H1 (cell line): Measurements from ENCODE around the gene MOB3B. TPM values are rescaled to one million over a fixed set of nuclear protein-coding genes. Genes with fewer than 3 reads are reported as not detected.

Experiments
- CTCF ChIA-PET: fragments of 300-600 bp; sonication (Branson Sonifier 250); formaldehyde crosslinking; loops from one replicate; lab custom pipeline; 2021; ENCODE audit not compliant: partially characterized antibody; lab: Charles Lee
- POLR2A ChIA-PET: fragments of 300-600 bp; sonication (Branson Sonifier 250); formaldehyde crosslinking; loops from one replicate; lab custom pipeline; 2021; ENCODE audit warnings: inconsistent platforms; ENCODE audit not compliant: partially characterized antibody; lab: Charles Lee
- DNase-seq, 2 experiments: peaks; one replicate each; pipeline versions ENCODE4 v3.0.0 to v3.0.0-alpha.2; 2010 to 2022; ENCODE audit warnings: low spot score in 2 of 2, low read depth in 1 of 2, mixed read lengths in 1 of 2
- FAIRE-seq: peaks from 2 replicates; lab custom pipeline; 2011; peaks lifted over from hg19 to GRCh38; lab: Jason Lieb, UNC
- H2AFZ ChIP-seq: 2 replicates; pipeline ENCODE4 v1.8.1; 2012; ENCODE audit warnings: low read length, inconsistent platforms
- H2AK5ac ChIP-seq: 2 replicates; pipeline ENCODE4 v1.6.1; 2013; ENCODE audit warnings: low read depth, low read length
- H2BK120ac ChIP-seq: replicated peaks from 2 replicates; pipeline ENCODE3; 2013; ENCODE audit warnings: low read depth, low read length, inconsistent platforms
- H2BK12ac ChIP-seq: 2 replicates; pipeline ENCODE4 v1.6.1; 2013; ENCODE audit warnings: low read depth, low read length
- H2BK15ac ChIP-seq: 2 replicates; pipeline ENCODE4 v1.6.1; 2013; ENCODE audit warnings: low read length
- H2BK20ac ChIP-seq: 2 replicates; pipeline ENCODE4 v1.6.1; 2013; ENCODE audit warnings: low read length
- H2BK5ac ChIP-seq: 2 replicates; pipeline ENCODE4 v1.6.1; 2013; ENCODE audit warnings: low read depth, low read length
- H3K14ac ChIP-seq: 2 replicates; pipeline ENCODE4 v1.6.1; 2013; ENCODE audit warnings: inconsistent platforms; ENCODE audit not compliant: insufficient read length
- H3K18ac ChIP-seq: 2 replicates; pipeline ENCODE4 v1.6.1; 2013; ENCODE audit warnings: low read length; ENCODE audit errors: extremely low read depth
- H3K23ac ChIP-seq: 2 replicates; pipeline ENCODE4 v1.6.1; 2013; ENCODE audit warnings: inconsistent platforms; ENCODE audit not compliant: insufficient read length
- H3K23me2 ChIP-seq: 2 replicates; pipeline ENCODE4 v1.6.1; 2013; ENCODE audit warnings: low read depth, low read length
- H3K27ac ChIP-seq: 2 replicates; pipeline ENCODE4 v1.6.1; 2011; ENCODE audit warnings: low read depth, low read length, inconsistent platforms
- H3K27me3 ChIP-seq, 4 experiments: replicated peaks in 1 of 4; 1 replicate in 1 of 4; 2 replicates in 3 of 4; pipeline versions ENCODE4 v1.6.1 to v1.8.1; 2011 to 2013; ENCODE audit warnings: low read length in 3 of 4, mild to moderate bottlenecking in 3 of 4, inconsistent platforms in 2 of 4, mixed read lengths in 2 of 4, moderate library complexity in 1 of 4; ENCODE audit not compliant: control insufficient read depth in 3 of 4, insufficient read depth in 3 of 4; ENCODE audit errors: extremely low read depth in 1 of 4
- H3K36me3 ChIP-seq, 4 experiments: 2 replicates each; pipeline versions ENCODE4 v1.6.1 to v1.8.1; 2011 to 2013; ENCODE audit warnings: mild to moderate bottlenecking in 4 of 4, low read length in 3 of 4, moderate library complexity in 2 of 4, control low read depth in 1 of 4, inconsistent platforms in 1 of 4; ENCODE audit not compliant: insufficient read depth in 4 of 4, control insufficient read depth in 2 of 4
- H3K4ac ChIP-seq: replicated peaks from 2 replicates; pipeline ENCODE3; 2013; ENCODE audit warnings: low read length, low read depth, mixed read lengths, inconsistent platforms; ENCODE audit not compliant: insufficient read length
- H3K4me1 ChIP-seq, 4 experiments: replicated peaks in 1 of 4; 1 replicate in 1 of 4; 2 replicates in 3 of 4; pipeline versions ENCODE4 v1.6.1 to v1.8.1; 2011 to 2013; ENCODE audit warnings: low read length in 3 of 4, inconsistent platforms in 2 of 4, mixed read lengths in 1 of 4; ENCODE audit not compliant: insufficient read depth in 4 of 4, control insufficient read depth in 3 of 4
- H3K4me2 ChIP-seq, 2 experiments: 2 replicates each; pipeline versions ENCODE4 v1.6.1 to v1.8.1; 2011 to 2013; ENCODE audit warnings: low read depth in 2 of 2, low read length in 2 of 2, control low read depth in 1 of 2, inconsistent platforms in 1 of 2, mild to moderate bottlenecking in 1 of 2; ENCODE audit not compliant: insufficient read depth in 1 of 2
- H3K4me3 ChIP-seq, 4 experiments: fragments of 200-600, 300-600 bp in 1 of 4; sonication (generic), shearing (Covaris generic), sonication (Bioruptor Twin) in 1 of 4; 2 replicates each; pipeline versions ENCODE4 v1.5.1 to v1.8.1; 2011 to 2016; ENCODE audit warnings: low read length in 4 of 4, low read depth in 3 of 4, control low read depth in 2 of 4, inconsistent platforms in 2 of 4, mild to moderate bottlenecking in 2 of 4, mixed read lengths in 1 of 4, moderate library complexity in 1 of 4; ENCODE audit not compliant: insufficient read depth in 2 of 4; ENCODE audit errors: extremely low read depth in 1 of 4
- H3K56ac ChIP-seq: replicated peaks from 2 replicates; pipeline ENCODE3; 2013; ENCODE audit warnings: low read depth, mild to moderate bottlenecking, mixed read lengths, low read length, inconsistent platforms; ENCODE audit not compliant: insufficient read length
- H3K79me1 ChIP-seq: 2 replicates; pipeline ENCODE4 v1.6.1; 2013; ENCODE audit warnings: low read depth, low read length, control low read depth
- H3K79me2 ChIP-seq, 2 experiments: 2 replicates each; pipeline versions ENCODE4 v1.6.1 to v1.8.1; 2012 to 2013; ENCODE audit warnings: low read length in 2 of 2, mild to moderate bottlenecking in 2 of 2, inconsistent platforms in 1 of 2; ENCODE audit not compliant: insufficient read depth in 2 of 2, control insufficient read depth in 1 of 2
- H3K9ac ChIP-seq, 4 experiments: replicated peaks in 1 of 4; 1 replicate in 1 of 4; 2 replicates in 3 of 4; pipeline versions ENCODE4 v1.6.1 to v1.8.1; 2011 to 2013; ENCODE audit warnings: low read depth in 3 of 4, low read length in 3 of 4, control low read depth in 2 of 4, mild to moderate bottlenecking in 2 of 4, moderate library complexity in 2 of 4, inconsistent platforms in 1 of 4; ENCODE audit errors: extremely low read depth in 1 of 4
- H3K9me3 ChIP-seq, 2 experiments: 2 replicates each; pipeline versions ENCODE4 v1.6.1 to v1.8.1; 2012 to 2013; ENCODE audit warnings: mild to moderate bottlenecking in 2 of 2, moderate library complexity in 2 of 2, control low read depth in 1 of 2, inconsistent platforms in 1 of 2, low read depth in 1 of 2, low read length in 1 of 2, mixed read lengths in 1 of 2; ENCODE audit not compliant: insufficient read depth in 2 of 2
- H4K20me1 ChIP-seq, 2 experiments: replicated peaks in 1 of 2; 2 replicates each; pipeline versions ENCODE3 to v1.8.1; 2011 to 2013; ENCODE audit warnings: inconsistent platforms in 2 of 2, low read length in 2 of 2, mild to moderate bottlenecking in 1 of 2; ENCODE audit not compliant: insufficient read depth in 2 of 2, control insufficient read depth in 1 of 2
- H4K5ac ChIP-seq: 2 replicates; pipeline ENCODE4 v1.6.1; 2013; ENCODE audit warnings: low read length, low read depth, mixed read lengths, inconsistent platforms; ENCODE audit not compliant: insufficient read length
- H4K8ac ChIP-seq: 2 replicates; pipeline ENCODE4 v1.8.0; 2013; ENCODE audit warnings: mild to moderate bottlenecking, moderate library complexity, low read length, inconsistent platforms; ENCODE audit not compliant: insufficient read depth; ENCODE audit errors: extremely low read depth
- H4K91ac ChIP-seq: replicated peaks from 2 replicates; pipeline ENCODE3; 2013; ENCODE audit warnings: low read length, mixed read lengths, inconsistent platforms; ENCODE audit not compliant: insufficient read length
- BACH1 ChIP-seq: IDR thresholded peaks from 2 replicates; pipeline ENCODE4 v1.6.1; 2012; ENCODE audit warnings: low read length, improper control_type of control experiment
- BRCA1 ChIP-seq: IDR thresholded peaks from 2 replicates; pipeline ENCODE4 v1.6.1; 2012; ENCODE audit warnings: low read depth, low read length, improper control_type of control experiment
- CBX8 ChIP-seq: fragments of 300-800, 300-1000 bp; sonication (generic); IDR thresholded peaks from 2 replicates; pipeline ENCODE4 v1.7.1; 2016; ENCODE audit warnings: low read depth, low read length, borderline replicate concordance
- CREB1 ChIP-seq: IDR thresholded peaks from 2 replicates; pipeline ENCODE4 v1.6.1; 2012; ENCODE audit warnings: inconsistent platforms
- CTCF ChIP-seq, 3 experiments: IDR thresholded peaks; 1 replicate in 2 of 3; 2 replicates in 1 of 3; pipeline versions ENCODE4 v1.5.1 to v1.6.1; 2011; ENCODE audit warnings: low read length in 3 of 3, mild to moderate bottlenecking in 3 of 3, inconsistent platforms in 2 of 3, low read depth in 1 of 3, moderate library complexity in 1 of 3; ENCODE audit not compliant: insufficient read depth in 1 of 3; ENCODE audit errors: control extremely low read depth in 1 of 3
- EGR1 ChIP-seq: IDR thresholded peaks from 2 replicates; pipeline ENCODE4 v1.6.1; 2011; ENCODE audit warnings: low read depth, low read length, borderline replicate concordance
- EP300 ChIP-seq, 2 experiments: IDR thresholded peaks; 1 replicate in 1 of 2; 2 replicates in 1 of 2; pipeline ENCODE4 v1.6.1; 2011 to 2012; ENCODE audit warnings: low read depth in 2 of 2, low read length in 2 of 2, mild to moderate bottlenecking in 2 of 2, borderline replicate concordance in 1 of 2, inconsistent platforms in 1 of 2, moderate library complexity in 1 of 2
- RBBP5 ChIP-seq: IDR thresholded peaks from 2 replicates; pipeline ENCODE4 v1.7.1; 2012; ENCODE audit warnings: low read depth, mild to moderate bottlenecking, inconsistent platforms, low read length, moderate library complexity, borderline replicate concordance
- SAP30 ChIP-seq: fragments of 300-600 bp; sonication (generic); IDR thresholded peaks from 2 replicates; pipeline ENCODE4 v1.7.1; 2012; ENCODE audit warnings: low read length, moderate library complexity, mild to moderate bottlenecking, inconsistent platforms; ENCODE audit not compliant: insufficient read depth, insufficient replicate concordance
- WGBS, 2 experiments: shearing (Covaris generic) in 1 of 2; methylation state at CpG; one replicate each; pipeline versions ENCODE4 v1.1.6 to v1.1.7; 2013 to 2015; ENCODE audit warnings: low lambda C conversion rate in 2 of 2, mixed read lengths in 2 of 2, inconsistent platforms in 1 of 2, low coverage in 1 of 2, missing lambda C conversion rate in 1 of 2; ENCODE audit not compliant: insufficient replicate concordance in 2 of 2, insufficient coverage in 1 of 2, insufficient read length in 1 of 2; ENCODE audit errors: extremely low coverage in 1 of 2, missing lambda C conversion rate in 1 of 2; 5-methylcytosine and 5-hydroxymethylcytosine counted together
- polyA plus RNA-seq, 7 experiments: library from polyadenylated mRNA; depleted of rRNA in 3 of 7; stranded (reverse) in 5 of 7; unstranded in 2 of 7; fragments of >200 nt in 5 of 7; fragments of 200-250 nt in 2 of 7; gene quantifications; 1 replicate in 5 of 7; 2 replicates in 1 of 7; 4 replicates in 1 of 7; pipeline versions ENCODE4 v1.2.1 to v1.2.3, GENCODE V29; 2011 to 2013; ENCODE audit warnings: missing spikeins in 2 of 7, mixed read lengths in 2 of 7
- total RNA-seq: library from RNA; stranded (reverse); fragmentation: NEBNext Ultra II Directional; extraction: Animal tissue kit (Norgen Biotek cat#: 25700); gene quantifications from 2 replicates; pipeline ENCODE4 v1.2.1, GENCODE V29; 2021

Gene MOB3B
- total and polyA plus RNA-seq, 2 of the 8 experiments (the other 6 are each of a cell fraction or from before 2014, with no cell fraction given), result 12.7 to 16.1 TPM

GRCh38 chr9:27344776-27345175 is 184.8 kb downstream of the MOB3B start:
- H3K27me3 ChIP-seq, result no peaks in the 10 kb centered on the region
- ChIA-PET POLR2A (no interaction called here), CTCF (interaction anchor here (1.2 kb wide), 1 partner anchor 65 kb away, joined by 3 read pairs; no protein-coding TSS in a partner anchor)
- H3K23ac ChIP-seq, result no peak overlapping the region
- TF ChIP-seq EGR1, result no peak
- TF ChIP-seq BACH1, result no peak
- TF ChIP-seq CREB1, result no peak
- no peak for TF ChIP-seq SAP30
- TF ChIP-seq CBX8, result no peak
- no peak for TF ChIP-seq RBBP5
- TF ChIP-seq EP300 (IDR thresholded peaks at IDR 0.05; ENCODE audit: borderline replicate concordance in 1 of 2, low read depth in 2 of 2, low read length in 2 of 2), result no peak
- no peak for TF ChIP-seq CTCF (IDR thresholded peaks at IDR 0.05; ENCODE audit: control extremely low read depth in 1 of 3, insufficient read depth in 1 of 3, low read depth in 1 of 3, low read length in 3 of 3)
- TF ChIP-seq BRCA1, result no peak
- H2BK120ac ChIP-seq, result no peak overlapping the region
- no peak overlapping the region for H3K9ac ChIP-seq
- no peak for FAIRE-seq
- peak overlapping the region; percentile 5 for H4K91ac ChIP-seq
- H2AK5ac ChIP-seq, result no peak overlapping the region
- no peak for DNase-seq
- H3K4me2 ChIP-seq, result no peak overlapping the region
- no peak overlapping the region; the same call in 1 of the 2 replicates for H3K27ac ChIP-seq
- no peak overlapping the region for H2BK5ac ChIP-seq
- no peak overlapping the region for H3K56ac ChIP-seq
- H2BK12ac ChIP-seq, result no peak overlapping the region
- H3K18ac ChIP-seq, result no peak overlapping the region
- 94% methylated on average over 7 of the region's 7 CpGs; no CpG with 5 or more reads in 1 of the 2 experiments for WGBS, 2 experiments
- H3K79me1 ChIP-seq, result no peaks in the 10 kb centered on the region
- no peak overlapping the region for H4K5ac ChIP-seq
- H2BK20ac ChIP-seq, result no peak overlapping the region
- H4K20me1 ChIP-seq, result no peaks in the 10 kb centered on the region
- peaks cover 0 to 8% of the 10 kb centered on the region in 2 experiments; a peak in 1 of 4 replicates for H3K9me3 ChIP-seq
- H2BK15ac ChIP-seq, result no peak overlapping the region
- H3K4me1 ChIP-seq, result peaks cover 2 to 11% (median 7%) of the 10 kb centered on the region in 4 experiments; a peak in 4 of 7 replicates
- no peaks in the 10 kb centered on the region for H3K23me2 ChIP-seq
- no peaks in the 10 kb centered on the region for H3K79me2 ChIP-seq
- no peak overlapping the region for H2AFZ ChIP-seq
- H3K36me3 ChIP-seq, result 0 out of 8 replicates have a peak, but pooled peaks cover 0 to 5% (median 0%) of the 10 kb centered on the region in 4 experiments
- no peak overlapping the region; the same call in 1 of the 2 replicates for H4K8ac ChIP-seq
- H3K4me3 ChIP-seq, result no peak overlapping the region
- H3K14ac ChIP-seq, result no peak overlapping the region
- H3K4ac ChIP-seq, result no peak overlapping the region
